Measurements from ENCODE around the gene PARD3B. TPM values are rescaled to one million over a fixed set of nuclear protein-coding genes. Genes with fewer than 3 reads are reported as not detected.

Gene PARD3B
- total and polyA plus RNA-seq, 2 of the 4 experiments (the other 2 are of a cell fraction): 3.3 to 15.6 TPM

GRCh38 chr2:205148755-205149154 is 603.5 kb downstream of the PARD3B start:
- no peak for TF ChIP-seq RFX5 (IDR thresholded peaks at IDR 0.05; ENCODE audit: low read depth, low read length)
- TF ChIP-seq RAD21 (IDR thresholded peaks at IDR 0.05; ENCODE audit: low read length): no peak
- no peak for TF ChIP-seq USF2 (IDR thresholded peaks at IDR 0.05; ENCODE audit: low read depth, low read length)
- no peak for TF ChIP-seq RCOR1 (IDR thresholded peaks at IDR 0.05; ENCODE audit: insufficient replicate concordance, low read length)
- no peak for TF ChIP-seq MAZ (IDR thresholded peaks at IDR 0.05; ENCODE audit: borderline replicate concordance, low read depth, low read length)
- no peak for TF ChIP-seq BHLHE40 (IDR thresholded peaks at IDR 0.05; ENCODE audit: low read depth, low read length)
- no peak for TF ChIP-seq NFE2L2 (IDR thresholded peaks at IDR 0.05; ENCODE audit: low read depth, low read length)
- TF ChIP-seq MXI1 (IDR thresholded peaks at IDR 0.05; ENCODE audit: borderline replicate concordance, low read depth, low read length): no peak
- TF ChIP-seq CTCF (conservative IDR thresholded peaks at IDR 0.05; ENCODE audit: low read depth, low read length): no peak
- no peak for TF ChIP-seq CEBPB (IDR thresholded peaks at IDR 0.05; ENCODE audit: low read depth, low read length)
- TF ChIP-seq SMC3 (IDR thresholded peaks at IDR 0.05; ENCODE audit: low read depth, low read length): no peak
- no peak overlapping the region for H2BK20ac ChIP-seq (ENCODE audit: low read depth, low read length)
- no CpG with 5 or more reads among the region's 2 CpGs for WGBS, 2 experiments (ENCODE audit: extremely low coverage in 2 of 2, insufficient read length in 1 of 2)
- intact Hi-C loops (cut with micrococcal nuclease): no loop called here
- no peak overlapping the region for H3K4ac ChIP-seq (ENCODE audit: low read depth, low read length)
- H3K18ac ChIP-seq (ENCODE audit: low read depth, low read length): no peak overlapping the region
- H4K5ac ChIP-seq (ENCODE audit: low read depth, low read length): no peak overlapping the region
- no peak overlapping the region for H2AFZ ChIP-seq (replicated peaks; ENCODE audit: low read length, poor library complexity)
- no peak overlapping the region for H4K91ac ChIP-seq (ENCODE audit: insufficient read depth, low read depth, low read length)
- H2AK9ac ChIP-seq (replicated peaks; ENCODE audit: low read depth, low read length, poor library complexity): no peak overlapping the region
- no peak overlapping the region for H2AK5ac ChIP-seq (ENCODE audit: low read depth, low read length)
- H3K9me3 ChIP-seq (ENCODE audit: control insufficient read depth, insufficient read depth, low read length): peaks cover 2% of the 10 kb centered on the region; the same call in 1 of the 2 replicates
- in situ Hi-C loops (cut with MboI; ENCODE audit: low sequenced_read_pairs): no loop called here
- no peaks in the 10 kb centered on the region; a peak in 1 of 4 replicates for H3K79me1 ChIP-seq (ENCODE audit: low read depth in 1 of 2, low read length in 2 of 2)
- no peaks in the 10 kb centered on the region for H3K27me3 ChIP-seq (ENCODE audit: control insufficient read depth, insufficient read depth, low read length)
- no peak overlapping the region for H4K8ac ChIP-seq (ENCODE audit: low read depth in 2 of 2, low read length in 2 of 2)
- H3K4me1 ChIP-seq (ENCODE audit: control insufficient read depth, insufficient read depth, low read length): no peaks in the 10 kb centered on the region
- no peaks in the 10 kb centered on the region; the same call in 1 of the 2 replicates for H3K9me1 ChIP-seq (ENCODE audit: insufficient read depth, low read length)
- dilution Hi-C loops (cut with HindIII; ENCODE audit: low sequenced_read_pairs, unreplicated experiment): no loop called here
- H3K4me2 ChIP-seq (ENCODE audit: low read depth, low read length): no peak overlapping the region
- H3K23ac ChIP-seq (ENCODE audit: low read depth, low read length): no peak overlapping the region
- H4K20me1 ChIP-seq (ENCODE audit: insufficient read depth, low read length): no peaks in the 10 kb centered on the region
- H2BK15ac ChIP-seq (ENCODE audit: low read depth, low read length): no peak overlapping the region
- ATAC-seq (ENCODE audit: low read depth): no peak
- H3K9ac ChIP-seq (ENCODE audit: low read depth, low read length): no peak overlapping the region
- no peak overlapping the region for H3K14ac ChIP-seq (replicated peaks; ENCODE audit: low read depth, low read length)
- H3K4me3 ChIP-seq (ENCODE audit: insufficient read depth, low read depth, low read length): no peak overlapping the region
- no peak overlapping the region for H2BK5ac ChIP-seq (ENCODE audit: low read depth, low read length, poor library complexity, severe bottlenecking)
- H2BK120ac ChIP-seq (ENCODE audit: low read depth, low read length): no peak overlapping the region
- CTCF ChIA-PET: interaction anchor here (0.6 kb wide), 1 partner anchor 496 kb away, joined by 5 read pairs; no protein-coding TSS in a partner anchor
- POLR2A ChIA-PET (ENCODE audit: unreplicated experiment): interaction anchor here (0.6 kb wide), 1 partner anchor 849 kb away, joined by 4 read pairs; no protein-coding TSS in a partner anchor
- H3K56ac ChIP-seq (ENCODE audit: extremely low read depth, insufficient read depth, low read length): no peak overlapping the region
- no peaks in the 10 kb centered on the region for H3K36me3 ChIP-seq (ENCODE audit: control insufficient read depth, insufficient read depth, low read length)
- DNase-seq: no peak
- H3K27ac ChIP-seq (ENCODE audit: insufficient read depth, low read length): no peak overlapping the region
- no TSS peak for BruUV-seq (replicated peaks)
